DMS153 treated with DMSO at 0.1 percent for 48 hours (cell line): ENCODE measurements around the gene CHRND.
"Not testable (repeated sequence)": the region's sequence is repeated elsewhere in the genome, so short reads cannot be mapped to it uniquely, and the experiment has no call there.

Source experiments
- DNase-seq: peaks from one replicate; lab custom pipeline; 2025; ENCODE audit not compliant: unreplicated experiment; lab: John Stamatoyannopoulos, UW

The CHRND gene

DNA sequence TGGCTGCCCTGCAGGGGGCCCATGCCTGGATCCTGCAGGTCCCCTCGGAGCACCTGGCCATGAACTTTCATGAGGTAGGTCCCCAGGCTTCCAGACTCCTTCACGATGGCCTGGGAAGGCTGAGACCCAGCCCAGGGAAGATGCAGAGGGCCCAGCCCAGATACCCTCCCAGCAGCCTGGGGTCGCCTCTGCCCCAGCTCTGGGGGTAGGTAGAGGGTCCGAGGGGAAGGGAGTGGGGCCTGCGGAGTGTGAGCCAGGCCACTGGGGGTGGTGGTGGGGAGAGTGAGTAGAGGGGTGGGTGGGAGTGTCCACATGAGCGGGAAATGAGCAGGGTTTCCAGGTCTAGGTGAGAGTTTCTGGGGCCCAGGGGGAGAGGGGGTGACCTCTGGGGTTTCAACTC lies 1.2 kb upstream of the CHRND start:
- no peak for DNase-seq

DNA sequence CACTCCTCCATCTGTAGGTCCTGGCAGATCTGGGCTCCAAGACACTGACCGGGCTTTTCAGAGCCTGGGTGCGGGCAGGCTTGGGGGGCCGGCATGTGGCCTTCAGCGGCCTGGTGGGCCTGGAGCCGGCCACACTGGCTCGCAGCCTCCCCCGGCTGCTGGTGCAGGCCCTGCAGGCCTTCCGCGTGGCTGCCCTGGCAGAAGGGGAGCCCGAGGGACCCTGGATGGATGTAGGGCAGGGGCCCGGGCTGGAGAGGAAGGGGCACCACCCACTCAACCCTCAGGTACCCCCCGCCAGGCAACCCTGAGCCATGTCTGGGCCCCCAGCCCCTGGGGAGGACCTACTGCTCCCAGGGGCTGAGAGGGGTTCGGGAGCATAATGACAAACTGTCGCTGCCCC lies 761 bp upstream of the CHRND start:
- no peak for DNase-seq

DNA sequence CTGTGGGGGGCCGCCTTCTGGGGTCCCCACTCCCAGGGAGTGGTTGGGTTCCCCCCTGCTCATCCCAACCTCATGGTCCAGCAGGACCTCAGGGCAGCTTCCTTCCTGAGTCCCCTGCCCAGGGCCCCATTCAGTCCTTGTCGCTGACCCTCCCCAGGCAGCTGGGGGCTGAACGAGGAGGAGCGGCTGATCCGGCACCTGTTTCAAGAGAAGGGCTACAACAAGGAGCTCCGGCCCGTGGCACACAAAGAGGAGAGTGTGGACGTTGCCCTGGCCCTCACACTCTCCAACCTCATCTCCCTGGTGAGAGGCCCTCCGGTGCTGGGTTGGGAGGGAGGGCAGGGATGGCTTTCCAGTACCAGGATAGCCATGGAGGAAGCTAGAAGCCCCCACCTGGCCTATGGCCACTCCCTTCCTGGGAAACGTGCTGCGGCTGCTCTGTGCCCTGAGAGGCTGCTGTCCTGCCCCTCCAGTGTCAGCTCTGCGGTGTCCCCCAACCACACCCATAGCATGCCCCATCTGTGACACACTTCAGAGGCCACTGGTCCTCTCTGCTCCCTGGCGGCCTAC lies 497 bp downstream of the CHRND start:
- no peak for DNase-seq

DNA sequence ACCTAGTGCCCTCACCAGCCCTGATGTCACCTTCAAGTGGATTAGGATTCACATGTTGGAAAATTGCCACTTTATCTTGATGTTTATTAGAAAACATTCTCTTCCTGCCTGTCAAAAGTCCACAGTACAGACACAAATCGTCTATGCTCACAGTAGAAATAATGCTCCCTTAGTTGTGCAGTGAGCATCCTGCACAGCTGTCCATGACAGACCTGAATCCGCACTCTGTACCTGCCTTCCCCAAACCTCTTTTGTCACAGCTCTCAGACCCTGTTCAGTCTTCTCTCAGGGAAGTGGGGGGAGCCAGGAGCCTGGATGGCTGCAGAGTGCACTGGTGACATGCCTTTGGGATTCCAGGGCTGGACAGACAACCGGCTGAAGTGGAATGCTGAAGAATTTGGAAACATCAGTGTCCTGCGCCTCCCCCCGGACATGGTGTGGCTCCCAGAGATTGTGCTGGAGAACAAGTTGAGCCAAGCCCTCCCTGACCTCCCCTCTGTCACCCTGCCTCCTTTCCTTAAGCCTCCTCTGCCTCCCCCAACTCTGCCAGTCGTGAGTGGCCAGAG lies 2.0 kb downstream of the CHRND start:
- no peak for DNase-seq

DNA sequence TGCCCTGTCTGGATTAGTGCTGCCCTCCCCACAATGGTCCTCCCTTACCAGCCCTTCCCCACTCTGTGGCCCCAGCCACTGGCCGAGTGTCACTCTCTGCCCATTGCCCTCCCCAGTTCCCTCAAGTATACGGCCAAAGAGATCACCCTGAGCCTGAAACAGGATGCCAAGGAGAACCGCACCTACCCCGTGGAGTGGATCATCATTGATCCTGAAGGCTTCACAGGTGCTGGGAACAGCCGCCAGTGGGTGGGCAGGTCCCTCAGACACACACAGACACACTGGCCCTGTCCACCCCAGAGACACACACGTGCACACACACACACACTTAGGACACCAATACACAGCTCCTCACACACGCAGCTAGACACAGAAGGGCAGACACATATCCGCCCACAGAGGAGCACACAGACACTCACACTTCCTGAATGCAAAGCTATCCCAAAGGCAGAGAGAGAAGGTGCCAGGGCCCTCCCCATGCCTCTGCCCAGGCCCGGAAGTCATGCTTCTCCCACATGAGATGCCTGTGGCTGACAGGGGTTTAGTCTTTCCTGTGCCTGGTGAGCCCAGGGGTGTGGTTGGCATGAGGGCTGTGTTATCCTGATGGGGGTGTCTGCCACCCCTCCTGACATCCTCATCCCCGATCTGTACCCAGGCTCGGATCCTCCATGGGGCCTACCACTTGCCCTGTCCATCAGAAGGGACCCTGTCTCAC lies 2.9 kb downstream of the CHRND start:
- no peak for DNase-seq

DNA sequence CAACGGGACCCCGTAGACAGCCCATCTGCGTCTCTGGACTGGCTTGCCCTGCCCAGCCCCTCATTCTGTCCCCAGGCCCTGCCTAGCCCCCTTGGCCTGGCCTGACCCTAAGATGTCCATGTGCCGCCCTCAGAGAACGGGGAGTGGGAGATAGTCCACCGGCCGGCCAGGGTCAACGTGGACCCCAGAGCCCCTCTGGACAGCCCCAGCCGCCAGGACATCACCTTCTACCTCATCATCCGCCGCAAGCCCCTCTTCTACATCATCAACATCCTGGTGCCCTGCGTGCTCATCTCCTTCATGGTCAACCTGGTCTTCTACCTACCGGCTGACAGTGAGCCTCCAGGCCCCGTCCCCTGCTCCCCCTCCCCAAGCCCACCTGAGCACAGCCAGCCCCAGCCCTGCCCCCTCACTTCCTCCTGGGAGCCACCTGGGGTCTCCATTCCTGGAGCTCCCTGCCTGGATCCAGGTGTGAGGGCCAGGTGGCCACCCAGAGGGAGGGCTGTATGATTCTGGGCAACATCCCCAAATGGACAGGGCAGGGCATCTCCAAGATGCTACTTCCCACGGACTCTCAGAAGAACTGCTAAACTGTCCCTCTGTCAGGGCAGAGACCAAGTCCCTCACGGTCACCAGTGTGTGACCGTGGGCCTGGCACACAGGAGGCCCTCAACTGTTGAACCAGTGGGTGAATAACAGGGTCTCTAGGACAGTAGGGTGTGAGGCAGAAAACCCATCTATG lies 4.0 kb downstream of the CHRND start:
- no peak for DNase-seq

DNA sequence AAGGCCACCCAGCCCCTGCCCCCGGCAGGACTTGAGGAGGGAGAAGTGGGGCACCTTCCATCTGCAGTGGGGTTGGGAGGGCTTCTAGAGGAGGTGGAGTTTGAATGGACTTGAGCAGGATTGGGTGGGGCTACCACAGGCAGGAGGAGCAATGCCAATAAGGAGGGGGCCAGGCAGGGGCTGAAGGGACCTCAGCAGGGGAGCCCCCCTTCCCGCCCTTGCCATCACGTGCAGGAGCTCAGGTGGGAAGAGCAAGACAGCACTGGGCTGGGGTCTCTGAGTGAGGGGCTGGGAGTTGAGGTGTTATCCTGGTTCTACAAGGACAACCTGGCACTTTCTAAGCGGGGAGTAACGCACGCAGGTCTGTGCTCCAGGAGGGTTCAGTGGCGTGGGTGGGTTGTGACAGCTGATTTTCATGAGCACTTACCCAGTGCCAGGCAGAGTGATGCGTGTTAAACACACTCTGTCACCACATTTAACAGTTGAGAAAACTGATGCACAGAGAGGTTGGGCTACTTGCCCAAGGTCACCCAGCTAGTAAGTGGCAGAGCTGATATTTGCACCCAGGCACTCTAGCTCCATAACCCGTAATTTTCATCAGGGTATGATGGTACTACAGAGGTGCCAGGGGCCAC lies 4.8 kb downstream of the CHRND start:
- no peak for DNase-seq

DNA sequence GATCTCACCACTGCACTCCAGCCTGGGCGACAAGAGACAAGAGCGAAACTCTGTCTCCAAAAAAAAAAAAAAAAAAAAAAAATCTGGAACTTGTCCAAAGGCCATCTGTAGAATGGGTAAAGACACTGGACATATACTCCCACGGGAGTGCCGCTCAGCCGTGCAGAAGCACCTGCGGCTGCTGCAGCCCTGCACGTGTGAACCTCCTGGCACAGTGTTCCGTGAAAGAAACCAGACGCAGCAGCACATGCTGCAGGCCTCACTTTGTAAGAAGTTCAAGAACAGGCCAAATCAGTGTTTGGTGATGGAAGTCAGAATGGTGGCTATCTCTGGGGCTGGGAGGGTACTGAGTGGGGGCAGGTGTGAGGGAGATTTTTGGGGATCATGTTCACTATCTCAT lies 6.5 kb downstream of the CHRND start:
- DNase-seq, result no peak

DNA sequence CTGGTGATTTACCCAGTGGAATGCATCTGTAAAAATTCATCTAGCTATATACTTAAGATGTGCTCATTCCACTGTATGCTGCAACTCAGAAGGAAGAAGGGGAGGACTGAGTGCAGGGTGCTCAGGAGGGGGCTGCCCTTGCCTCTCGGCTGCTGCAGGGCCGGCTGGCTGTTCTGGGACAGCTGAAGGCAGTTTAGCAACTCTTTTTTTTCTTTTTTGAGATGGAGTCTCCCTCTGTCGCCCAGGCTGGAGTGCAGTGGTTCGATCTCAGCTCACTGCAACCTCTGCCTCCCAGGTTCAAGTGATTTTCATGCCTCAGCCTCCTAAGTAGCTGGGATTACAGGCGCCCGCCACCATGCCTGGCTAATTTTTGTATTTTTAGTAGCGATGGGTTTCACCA lies 6.9 kb downstream of the CHRND start:
- DNase-seq, result not testable (repeated sequence)

DNA sequence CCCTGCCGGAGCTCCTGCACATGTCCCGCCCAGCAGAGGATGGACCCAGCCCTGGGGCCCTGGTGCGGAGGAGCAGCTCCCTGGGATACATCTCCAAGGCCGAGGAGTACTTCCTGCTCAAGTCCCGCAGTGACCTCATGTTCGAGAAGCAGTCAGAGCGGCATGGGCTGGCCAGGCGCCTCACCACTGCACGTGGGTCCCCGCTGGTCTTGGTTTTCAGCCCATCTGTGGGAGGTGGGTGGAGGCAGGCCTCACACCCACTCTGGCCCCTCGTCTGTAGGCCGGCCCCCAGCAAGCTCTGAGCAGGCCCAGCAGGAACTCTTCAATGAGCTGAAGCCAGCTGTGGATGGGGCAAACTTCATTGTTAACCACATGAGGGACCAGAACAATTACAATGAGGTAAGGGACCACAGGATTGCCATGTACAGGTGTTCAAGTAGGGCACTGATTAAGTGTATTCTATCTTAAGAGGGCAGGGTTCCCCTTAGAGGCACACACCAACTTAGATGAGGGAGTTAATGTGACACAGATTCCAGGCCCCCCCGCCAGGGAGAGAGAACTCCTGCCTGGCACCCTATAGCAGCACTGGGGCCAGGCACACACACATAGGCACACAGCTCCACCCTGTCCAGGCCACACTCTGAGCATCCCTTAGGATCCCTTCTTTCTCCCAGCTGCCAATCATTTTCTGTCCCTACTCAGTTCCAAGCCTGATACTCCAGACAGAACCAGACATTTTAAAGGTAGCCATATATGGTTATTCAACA lies 8.2 kb downstream of the CHRND start:
- DNase-seq, result no peak

DNA sequence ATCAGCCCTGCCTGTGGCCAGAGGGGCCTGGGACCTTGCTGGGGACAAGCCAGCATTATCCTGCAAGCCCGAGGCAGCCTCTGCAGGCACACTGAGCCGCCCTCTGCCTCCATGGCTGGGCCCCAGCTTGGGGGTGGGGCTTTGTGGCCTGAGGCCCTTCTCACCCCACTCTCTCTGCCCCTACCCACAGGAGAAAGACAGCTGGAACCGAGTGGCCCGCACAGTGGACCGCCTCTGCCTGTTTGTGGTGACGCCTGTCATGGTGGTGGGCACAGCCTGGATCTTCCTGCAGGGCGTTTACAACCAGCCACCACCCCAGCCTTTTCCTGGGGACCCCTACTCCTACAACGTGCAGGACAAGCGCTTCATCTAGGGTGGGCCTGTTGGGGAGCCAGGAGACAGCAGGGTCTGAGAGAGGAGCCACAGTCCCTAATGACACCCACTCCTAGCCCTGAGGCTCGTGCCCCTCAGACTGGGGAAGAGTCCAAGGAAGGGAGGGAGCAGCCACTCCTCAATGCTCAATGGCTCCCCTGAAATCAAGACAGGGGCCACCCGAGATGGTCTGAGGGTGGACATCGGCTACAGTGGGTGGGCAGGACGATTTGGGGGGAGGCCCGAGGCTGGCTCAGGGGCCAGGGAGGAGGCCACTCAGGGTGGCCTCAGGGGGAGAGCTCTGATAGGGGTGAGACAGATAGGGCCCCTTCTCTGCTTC lies 9.1 kb downstream of the CHRND start:
- DNase-seq, result no peak

DNA sequence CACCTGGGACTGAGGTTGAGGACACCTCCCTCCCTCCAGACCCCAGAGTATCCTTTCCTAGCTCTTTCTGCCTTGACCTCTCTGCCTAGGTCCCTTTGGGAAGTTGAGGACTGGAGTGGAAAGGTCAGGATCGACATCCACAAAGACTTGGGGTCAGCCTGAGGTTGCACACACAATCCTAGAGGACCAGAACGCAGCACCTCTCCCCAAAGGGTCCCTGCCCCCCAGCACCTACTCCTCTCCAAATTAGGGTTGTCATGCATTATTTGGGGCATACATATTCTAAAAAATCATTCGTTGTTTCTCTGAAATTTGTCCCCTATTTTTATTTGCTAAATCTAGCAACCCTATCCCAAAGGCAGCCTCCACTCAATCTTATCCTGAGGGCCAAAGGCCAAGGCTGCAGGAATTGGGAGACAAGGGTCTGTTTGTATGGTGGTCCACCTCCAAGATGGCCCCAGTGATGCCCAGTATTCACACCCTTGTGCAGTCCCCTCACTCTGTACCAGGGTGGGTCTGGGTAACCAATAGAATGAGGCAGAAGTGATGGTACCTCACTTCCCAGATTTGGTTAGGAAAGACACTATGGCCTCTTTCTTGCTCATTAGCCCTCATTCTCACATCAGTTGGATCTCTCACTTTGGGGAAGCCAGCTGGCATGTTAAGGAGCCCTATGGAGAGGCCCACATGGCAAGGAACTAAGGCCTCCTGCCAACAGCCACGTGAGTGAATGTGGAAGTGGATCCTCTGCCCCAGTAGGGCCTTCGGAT lies 10.0 kb downstream of the CHRND start:
- no peak for DNase-seq

DNA sequence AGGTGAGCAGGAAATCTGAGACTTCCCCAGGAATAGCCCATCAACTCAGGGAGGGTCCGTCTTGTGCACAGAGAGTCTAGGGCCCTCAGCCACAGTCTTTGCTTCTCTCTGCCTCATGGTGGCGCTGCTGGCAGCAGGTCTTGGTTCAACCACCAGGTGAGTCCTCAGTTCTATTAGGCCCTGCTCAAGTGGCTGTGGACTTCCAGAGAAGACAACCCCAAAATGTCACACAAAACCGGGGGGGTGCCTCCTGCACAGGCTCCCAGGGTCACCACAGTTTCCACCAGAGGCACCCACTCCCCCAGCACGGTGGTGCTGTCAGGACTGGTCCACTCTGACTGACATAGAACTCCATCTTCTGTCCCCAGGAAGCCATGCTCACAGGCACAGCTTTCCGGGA lies 11.1 kb downstream of the CHRND start:
- no peak for DNase-seq

DNA sequence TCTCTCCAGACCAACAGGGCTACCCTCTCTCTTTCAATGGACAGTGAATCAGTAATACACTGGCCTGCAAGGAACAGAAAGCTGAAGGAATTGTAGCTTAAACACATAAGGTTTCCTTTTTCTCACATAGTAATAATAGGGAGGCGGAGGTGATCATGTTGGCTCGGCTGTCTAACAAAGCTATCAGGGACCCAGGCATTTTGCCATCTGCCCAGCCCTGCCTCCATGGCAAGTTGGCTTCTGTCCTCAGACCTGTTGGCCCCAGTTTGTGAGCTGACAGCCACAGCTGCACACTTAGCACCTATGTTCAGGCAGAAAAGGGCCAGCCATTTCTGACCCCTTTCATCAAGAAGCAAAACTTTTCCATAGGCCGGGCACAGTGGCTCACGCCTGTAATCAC lies 11.5 kb downstream of the CHRND start:
- DNase-seq, result no peak

DNA sequence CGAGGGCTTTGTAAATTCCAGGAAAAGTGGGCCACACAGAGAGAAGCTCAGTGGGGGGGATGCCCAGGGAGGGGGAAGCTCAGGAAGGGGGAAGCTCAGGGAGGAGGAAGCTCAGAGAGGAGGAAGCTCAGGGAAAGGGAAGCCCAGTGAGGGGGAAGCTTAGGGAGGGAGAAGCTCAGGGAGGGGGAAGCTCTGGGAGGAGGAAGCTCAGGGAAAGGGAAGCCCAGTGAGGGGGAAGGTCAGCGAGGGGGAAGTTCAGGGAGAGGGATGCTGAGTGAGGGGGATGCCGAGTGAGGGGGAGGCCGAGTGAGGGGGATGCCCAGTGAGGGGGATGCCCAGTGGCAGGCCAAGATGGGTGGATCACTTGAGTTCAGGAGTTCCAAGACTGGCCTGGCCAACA lies 12.7 kb downstream of the CHRND start:
- no peak for DNase-seq

DNA sequence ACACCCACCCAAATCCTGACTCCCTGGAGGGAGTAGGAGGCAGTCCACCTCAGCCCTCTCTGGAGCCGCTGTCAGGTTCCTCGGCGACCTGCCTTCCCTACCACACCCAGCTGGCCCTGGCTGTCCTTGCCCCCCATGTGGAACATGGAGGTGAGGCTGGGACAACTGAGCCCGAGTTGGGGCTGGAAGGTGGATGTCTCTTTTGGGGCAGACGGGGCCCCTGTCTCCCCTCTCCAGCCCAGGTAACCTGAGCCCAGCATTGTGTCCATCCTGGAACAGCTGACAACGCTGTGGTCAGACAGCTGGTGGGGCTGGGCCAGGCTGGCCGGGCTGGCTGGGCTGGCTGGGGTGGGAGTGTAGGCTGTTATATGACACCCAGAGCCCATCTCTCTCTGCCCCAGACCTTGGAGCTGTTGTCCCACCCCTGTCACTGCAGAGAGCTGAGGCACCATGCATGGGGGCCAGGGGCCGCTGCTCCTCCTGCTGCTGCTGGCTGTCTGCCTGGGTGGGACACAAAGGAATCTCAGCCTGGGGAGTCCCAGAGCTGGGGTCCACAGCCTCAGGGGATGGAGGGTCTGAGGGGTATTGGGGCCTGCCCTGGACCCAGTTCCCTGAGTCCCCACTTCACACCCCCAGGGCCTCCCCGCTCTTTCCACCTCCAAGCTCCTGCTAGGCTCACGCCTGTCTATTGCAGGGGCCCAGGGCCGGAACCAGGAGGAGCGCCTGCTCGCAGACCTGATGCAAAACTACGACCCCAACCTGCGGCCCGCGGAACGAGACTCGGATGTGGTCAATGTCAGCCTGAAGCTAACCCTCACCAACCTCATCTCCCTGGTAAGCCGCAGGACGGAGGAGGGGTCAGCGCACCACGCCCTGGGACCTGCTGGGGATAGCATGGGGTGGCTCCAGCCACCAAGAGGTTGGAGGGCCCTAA lies 13.6 kb downstream of the CHRND start, which contains the start of gene CHRNG:
CHRNG (plus strand) TSS at position 395 of the 934 bp plus-strand sequence; CDS start at position 451, 56 bp downstream.
- DNase-seq, result no peak

DNA sequence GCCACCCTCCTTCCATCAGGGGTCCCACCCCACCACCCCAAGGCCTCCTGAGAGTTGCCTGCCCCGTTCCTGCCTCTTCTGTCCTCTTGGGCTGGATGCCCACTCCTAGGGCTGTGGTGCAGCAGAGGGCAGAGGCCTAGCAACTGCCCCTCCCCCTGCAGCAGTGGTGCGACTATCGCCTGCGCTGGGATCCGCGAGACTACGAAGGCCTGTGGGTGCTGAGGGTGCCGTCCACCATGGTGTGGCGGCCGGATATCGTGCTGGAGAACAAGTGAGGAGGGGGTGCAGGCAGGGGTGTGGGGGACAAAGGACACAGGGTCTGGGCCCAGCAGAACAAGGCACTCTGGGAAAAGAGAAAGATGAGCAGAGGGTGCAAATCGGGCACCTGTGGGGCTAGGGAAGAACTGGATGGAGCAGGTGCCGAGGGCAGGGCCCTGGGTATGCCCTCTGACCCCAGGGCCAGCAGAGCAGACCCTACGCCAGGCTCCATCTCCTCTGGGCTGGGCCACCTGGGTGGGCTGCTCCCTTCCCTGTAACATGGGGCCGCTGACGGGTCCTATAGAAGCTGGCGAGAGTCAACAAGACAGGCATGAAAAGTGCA lies 14.6 kb downstream of the CHRND start:
- no peak for DNase-seq
